Ovary (tissue), 9 donors: ENCODE data around the gene DKK2. TPM values are rescaled to one million over a fixed set of nuclear protein-coding genes. Genes with fewer than 3 reads are reported as not detected.

Source experiments
- DNase-seq, 5 donors: peaks; one replicate each; pipeline ENCODE4 v3.0.0-alpha.2; 2019 to 2020
- H3K27ac ChIP-seq, 2 donors: fragments of 200-600 bp; one replicate each; pipeline versions ENCODE4 v1.5.1 to v1.8.0; 2019 to 2022
- H3K27me3 ChIP-seq: fragments of 200-600 bp; one replicate; pipeline ENCODE4 v1.8.0; 2022
- H3K36me3 ChIP-seq: fragments of 200-600 bp; sonication (generic); one replicate; pipeline ENCODE4 v1.5.1; 2019
- H3K4me1 ChIP-seq: one replicate; pipeline ENCODE4 v1.8.1; 2013; ENCODE audit warnings: mild to moderate bottlenecking, moderate library complexity; ENCODE audit not compliant: insufficient read depth
- H3K4me3 ChIP-seq: fragments of 200-600 bp; sonication (generic); one replicate; pipeline ENCODE4 v1.5.1; 2017
- H3K9me3 ChIP-seq, 2 donors: fragments of 200-600 bp in 1 of 2; sonication (generic) in 1 of 2; one replicate each; pipeline versions ENCODE4 v1.5.1 to v1.8.1; 2013 to 2019; ENCODE audit warnings: mild to moderate bottlenecking in 1 of 2, moderate library complexity in 1 of 2
- CTCF ChIP-seq, 3 donors: fragments of 450-650 bp in 2 of 3; fragments of 200-600 bp in 1 of 3; IDR thresholded peaks; one replicate each; pipeline versions ENCODE4 v1.5.1 to v1.8.0; 2016 to 2022; ENCODE audit warnings: antibody characterized with exemption in 3 of 3, mild to moderate bottlenecking in 1 of 3
- EP300 ChIP-seq: sonication (generic); formaldehyde crosslinking; IDR thresholded peaks from one replicate; pipeline ENCODE4 v1.6.1; 2017; ENCODE audit warnings: antibody characterized with exemption
- POLR2A ChIP-seq: fragments of 450-650 bp; IDR thresholded peaks from one replicate; pipeline ENCODE4 v1.6.1; 2017; ENCODE audit warnings: antibody characterized with exemption, mild to moderate bottlenecking, moderate library complexity
- WGBS, 3 donors: extraction: QIAGEN DNeasy Blood & Tissue Kit in 1 of 3; methylation state at CpG; one replicate each; pipeline versions ENCODE4 v1.1.5 to v1.1.7; 2013 to 2017; 5-methylcytosine and 5-hydroxymethylcytosine counted together
- intact Hi-C, 4 donors: fragments of 100-400 bp; cut with DNase I; formaldehyde crosslinking; loops; one replicate each; pipeline versions ENCODE4 v1.11.0 to v1.15.1; 2022 to 2023
- polyA plus RNA-seq, 2 donors: library from polyadenylated mRNA; stranded (reverse); fragments of 200-250 nt in 1 of 2; fragments of 350-450 nt in 1 of 2; fragmentation: Illumina TruSeq in 1 of 2; extraction: RNeasy Lipid Tissue Mini Kit (QIAGEN cat#74804) in 1 of 2; gene quantifications; one replicate each; pipeline ENCODE4 v1.2.3, GENCODE V29; 2013 to 2014
- total RNA-seq, 7 donors: library from RNA; depleted of rRNA in 2 of 7; stranded (reverse); fragments of >200 nt in 2 of 7; fragmentation: NEBNext Ultra II Directional in 3 of 7; extraction: Animal tissue kit (Norgen Biotek cat#: 25700) in 3 of 7; gene quantifications; one replicate each; pipeline versions ENCODE4 v1.1.0 to v1.2.4, GENCODE V29; 2016 to 2023
- donor health status: DM: no; HTN: no; CAD: no; lungs with moderate emphysema.
- donor health status: DM: no; HTN: no; CAD: no.
- donor health status: Bipolar disorder and iron deficiency.
- donor health status: DM: yes; HTN: yes; CAD: no.
- donor health status: DM: no; HTN: no; CAD: no.
- donor health status: DM: yes; HTN: yes; CAD: no.

Gene DKK2
- total and polyA plus RNA-seq, 9 donors: 0.30 to 3.8 (median 0.62) TPM

DNA sequence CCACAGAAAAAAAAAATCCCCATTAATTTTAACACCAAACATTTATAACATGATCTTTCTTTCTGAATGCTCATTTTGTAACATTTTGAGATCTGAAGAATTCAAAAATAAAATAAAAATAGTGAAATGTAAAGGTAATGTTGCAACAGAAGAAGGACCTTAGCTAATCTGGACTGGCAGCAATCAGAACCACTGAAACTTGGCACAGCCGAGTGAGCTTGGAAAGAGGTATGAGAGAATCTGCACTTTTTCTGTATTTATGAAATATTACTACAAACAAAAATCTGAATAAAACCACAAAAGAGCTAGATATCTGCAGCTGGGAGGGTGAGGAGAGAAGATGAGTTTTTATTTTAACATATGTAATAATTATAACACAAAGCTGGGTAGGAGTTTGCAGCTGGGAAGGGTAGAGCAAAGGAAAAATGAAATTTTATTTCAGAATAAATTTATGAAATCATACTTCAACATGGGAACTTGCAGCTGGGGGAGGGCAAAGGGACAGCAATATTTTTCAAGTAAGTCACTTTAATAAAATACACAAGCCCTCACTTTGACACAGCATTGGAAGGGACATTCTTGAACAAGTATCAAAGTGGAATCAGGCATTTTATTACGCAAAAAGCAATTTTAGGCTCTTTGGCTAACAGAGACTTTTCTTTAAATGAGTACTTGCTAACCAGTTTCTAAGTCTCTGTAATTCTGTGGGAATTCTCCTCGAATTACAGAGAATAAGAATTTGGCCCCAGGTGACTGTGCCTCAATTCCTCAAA, 26.7 kb downstream of the DKK2 start:
- H3K27ac ChIP-seq: no peak overlapping the region
- H3K36me3 ChIP-seq: no peaks in the 10 kb centered on the region
- intact Hi-C loops: no loop called here
- TF ChIP-seq CTCF (IDR thresholded peaks at IDR 0.05) (no peak), POLR2A (no peak), EP300 (no peak)
- DNase-seq: no peak
- H3K9me3 ChIP-seq: no peaks in the 10 kb centered on the region
- 28 to 43% (median 33%) methylated on average over 3 of the region's 3 CpGs for WGBS, 3 donors
- H3K4me1 ChIP-seq: no peaks in the 10 kb centered on the region
- H3K27me3 ChIP-seq: no peaks in the 10 kb centered on the region
- no peak overlapping the region for H3K4me3 ChIP-seq

- H3K4me1 ChIP-seq: no peaks in the 10 kb centered on the region
- no peaks in the 10 kb centered on the region for H3K27me3 ChIP-seq
- intact Hi-C loops: no loop called here
- no peaks in the 10 kb centered on the region for H3K36me3 ChIP-seq
- no peak overlapping the region for H3K4me3 ChIP-seq
- WGBS, 3 donors: 91 to 94% (median 94%) methylated on average over 2 of the region's 2 CpGs
- no peaks in the 10 kb centered on the region for H3K9me3 ChIP-seq
- TF ChIP-seq CTCF (IDR thresholded peaks at IDR 0.05): no peak
- no peak for TF ChIP-seq EP300
- TF ChIP-seq POLR2A: no peak
- no peak for DNase-seq
- no peak overlapping the region for H3K27ac ChIP-seq
Measured at GRCh38 chr4:107008115-107008514, 28.0 kb downstream of the DKK2 start.

DNA sequence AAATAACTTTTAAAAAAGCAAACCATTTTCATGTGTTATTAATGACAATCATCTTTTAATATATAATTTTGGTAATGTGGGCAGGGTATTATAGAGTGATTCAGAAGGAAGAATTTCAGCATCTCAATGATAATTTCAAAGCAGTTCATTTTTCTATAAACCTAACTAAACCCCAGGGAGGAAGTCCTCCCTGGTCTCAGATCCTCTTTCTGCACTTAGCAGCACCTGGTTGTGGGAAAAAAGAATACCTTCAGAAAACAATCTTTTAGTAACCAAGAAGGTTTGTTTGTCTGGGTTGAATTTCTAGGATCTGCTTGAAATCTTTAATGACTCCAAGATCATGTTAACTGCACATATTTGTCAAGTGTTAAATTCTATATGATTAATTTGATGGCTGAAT, 29.9 kb downstream of the DKK2 start:
- Histone ChIP-seq H3K4me1 (no peaks in the 10 kb centered on the region), H3K4me3 (no peak overlapping the region), H3K27ac (no peak overlapping the region), H3K27me3 (no peaks in the 10 kb centered on the region), H3K9me3 (no peaks in the 10 kb centered on the region), H3K36me3 (no peaks in the 10 kb centered on the region)
- no peak for DNase-seq
- no peak for TF ChIP-seq EP300
- no peak for TF ChIP-seq CTCF (IDR thresholded peaks at IDR 0.05)
- TF ChIP-seq POLR2A: no peak
- intact Hi-C loops: no loop called here

DNA sequence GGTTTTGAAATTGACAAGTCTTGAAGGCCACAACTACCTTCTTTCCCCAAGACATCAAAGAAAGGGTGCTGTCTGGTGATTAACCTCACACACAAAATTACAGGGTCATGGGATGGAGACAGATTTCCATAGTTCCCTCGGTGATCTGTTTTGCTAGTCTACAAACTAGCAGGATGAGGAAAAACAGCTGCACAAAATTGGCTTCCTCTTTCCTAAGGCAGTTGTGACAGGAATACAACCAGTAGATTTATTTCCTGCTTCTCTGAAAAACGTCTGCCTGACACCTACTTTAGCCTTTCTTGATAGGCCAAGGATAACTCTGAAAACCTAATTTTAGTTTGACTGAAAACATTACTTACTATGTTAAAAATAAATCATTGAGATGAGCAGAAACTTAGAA, 39.6 kb downstream of the DKK2 start:
- Histone ChIP-seq H3K27ac (no peak overlapping the region), H3K9me3 (no peaks in the 10 kb centered on the region), H3K36me3 (no peaks in the 10 kb centered on the region), H3K4me1 (no peaks in the 10 kb centered on the region), H3K4me3 (no peak overlapping the region), H3K27me3 (no peaks in the 10 kb centered on the region)
- DNase-seq: no peak
- WGBS, 3 donors: 2 to 3% (median 3%) methylated on average over 2 of the region's 2 CpGs
- intact Hi-C loops: no loop called here
- TF ChIP-seq CTCF (IDR thresholded peaks at IDR 0.05): no peak
- no peak for TF ChIP-seq EP300
- no peak for TF ChIP-seq POLR2A
